T follicular helper cell (primary cell): Measurements from ENCODE around the gene PUSL1.
A peak's percentile ranks its signal among the peaks of the same experiment; 100 is the strongest.

Experiments
- DNase-seq: peaks from one replicate; pipeline ENCODE4 v3.0.0-alpha.2; 2020; ENCODE audit warnings: low read depth

Gene PUSL1

GRCh38 chr1:1295154-1295923, 13.1 kb upstream of the PUSL1 start:
- DNase-seq, result no peak

GRCh38 chr1:1296070-1297061, 12.0 kb upstream of the PUSL1 start:
- no peak for DNase-seq

GRCh38 chr1:1297802-1298424, 10.5 kb upstream of the PUSL1 start:
- DNase-seq, result no peak

- no peak for DNase-seq
These were observed 9.3 kb upstream of the PUSL1 start for GRCh38 chr1:1298861-1299685.

- DNase-seq, result no peak
These were observed 8.6 kb upstream of the PUSL1 start for GRCh38 chr1:1299686-1300351.

- DNase-seq, result no peak
These were observed 8.1 kb upstream of the PUSL1 start for GRCh38 chr1:1300352-1300739.

GRCh38 chr1:1302006-1302430, 6.4 kb upstream of the PUSL1 start:
- no peak for DNase-seq

- DNase-seq, result no peak
These were observed 5.4 kb upstream of the PUSL1 start for GRCh38 chr1:1302951-1303509.

GRCh38 chr1:1303736-1304135, 4.7 kb upstream of the PUSL1 start:
- DNase-seq, result no peak

GRCh38 chr1:1304331-1305299, 3.8 kb upstream of the PUSL1 start:
- DNase-seq, result no peak

GRCh38 chr1:1305300-1306069, 2.9 kb upstream of the PUSL1 start:
- DNase-seq, result peak; percentile 44

GRCh38 chr1:1306070-1306660, 2.2 kb upstream of the PUSL1 start:
- DNase-seq, result no peak

GRCh38 chr1:1306661-1307260, 1.6 kb upstream of the PUSL1 start:
- DNase-seq, result no peak

- no peak for DNase-seq
These were observed 1.0 kb upstream of the PUSL1 start for GRCh38 chr1:1307261-1307922.

- DNase-seq, result no peak
These were observed 406 bp downstream of the PUSL1 start for GRCh38 chr1:1308756-1309250.

- no peak for DNase-seq
These were observed 1.1 kb downstream of the PUSL1 start for GRCh38 chr1:1309251-1310108.
